HG03565 (cell line): Measurements from ENCODE around the gene MEOX2.

ENCODE experiments used
- ATAC-seq: cut with Tn5 transposase; IDR thresholded peaks from one replicate; pipeline ENCODE4 v1.9.1; 2021; ENCODE audit warnings: mild to moderate bottlenecking, moderate library complexity; ENCODE audit not compliant: unreplicated experiment

The MEOX2 gene

GRCh38 chr7:15618275-15618674 lies 68.2 kb downstream of the MEOX2 start:
- ATAC-seq: no peak

DNA sequence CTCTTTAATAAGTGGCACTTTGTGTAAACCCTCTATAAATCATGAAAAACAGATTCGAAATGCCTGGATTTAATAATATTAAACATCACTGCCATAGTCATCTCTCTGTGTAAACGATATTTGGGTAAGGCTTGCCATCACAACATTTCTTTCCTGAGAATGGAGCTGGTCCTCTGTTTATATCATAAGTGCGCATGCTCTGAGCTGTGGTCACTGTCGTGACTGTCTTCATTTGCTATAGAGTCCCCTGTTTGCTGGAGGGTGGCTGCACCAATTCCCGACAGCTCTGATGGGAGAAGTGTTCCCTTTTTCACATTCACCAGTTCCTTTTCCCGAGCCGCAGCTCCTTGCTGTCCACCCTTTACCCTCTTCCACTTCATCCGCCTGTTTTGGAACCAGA lies 74.3 kb downstream of the MEOX2 start:
- no peak for ATAC-seq

- no peak for ATAC-seq
Observed at GRCh38 chr7:15610503-15610902, 76.0 kb downstream of the MEOX2 start.

DNA sequence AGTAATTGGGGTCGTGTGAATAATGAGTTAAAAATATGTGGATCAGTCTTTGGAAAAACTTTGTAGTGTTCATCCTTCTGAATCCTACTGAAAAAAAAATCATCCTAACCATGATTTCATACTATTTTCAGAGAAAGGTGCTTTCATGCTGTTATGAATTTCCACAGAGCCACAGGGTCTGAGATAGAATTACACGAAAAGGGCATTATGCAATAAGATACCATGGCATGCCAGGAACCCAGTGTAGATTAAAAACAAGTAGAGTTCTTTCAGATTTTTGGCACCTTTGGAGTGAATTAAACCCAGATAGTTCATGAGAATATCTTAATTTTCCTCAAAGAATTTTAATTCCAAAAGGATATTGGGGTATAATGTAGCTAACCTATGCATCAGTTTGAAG lies 77.2 kb downstream of the MEOX2 start:
- ATAC-seq: no peak

- no peak for ATAC-seq
Observed at GRCh38 chr7:15607529-15608210, 78.8 kb downstream of the MEOX2 start.

DNA sequence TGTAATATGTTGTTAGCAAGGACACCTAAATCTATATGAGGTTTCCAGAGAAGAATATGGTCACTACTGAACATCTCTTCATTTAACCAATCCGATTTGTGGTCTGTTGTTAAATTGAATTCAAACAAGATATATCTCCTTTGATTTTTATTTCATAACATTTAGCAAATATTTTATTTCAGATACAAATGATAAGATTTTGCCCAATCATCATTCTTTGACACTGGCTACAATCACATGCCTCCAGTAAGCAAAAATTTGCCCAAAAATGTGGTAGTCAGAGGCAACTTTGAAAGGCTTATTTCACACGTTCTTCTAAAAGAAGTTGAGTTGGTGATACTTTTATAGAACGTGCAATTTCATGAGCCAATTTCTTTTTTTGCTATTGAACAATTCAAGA lies 79.9 kb downstream of the MEOX2 start:
- no peak for ATAC-seq

DNA sequence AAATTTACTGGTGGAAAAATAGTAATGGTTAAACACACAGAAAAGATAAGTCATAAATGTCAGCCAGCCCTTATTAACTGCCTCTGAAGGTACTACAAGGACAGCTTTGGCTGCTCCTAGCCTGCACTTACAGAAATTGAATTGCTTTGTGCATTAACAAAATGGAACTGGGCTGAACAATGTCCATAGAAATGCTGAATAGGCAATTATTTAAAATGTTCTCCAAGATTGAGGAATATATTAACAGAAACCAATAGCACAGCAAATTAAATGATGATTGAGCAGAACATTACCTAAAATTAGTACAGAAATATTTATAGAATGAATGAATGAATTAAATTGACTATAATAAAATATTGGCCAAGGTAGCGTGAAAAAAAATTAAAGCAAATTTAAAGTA lies 82.3 kb downstream of the MEOX2 start:
- ATAC-seq: no peak

DNA sequence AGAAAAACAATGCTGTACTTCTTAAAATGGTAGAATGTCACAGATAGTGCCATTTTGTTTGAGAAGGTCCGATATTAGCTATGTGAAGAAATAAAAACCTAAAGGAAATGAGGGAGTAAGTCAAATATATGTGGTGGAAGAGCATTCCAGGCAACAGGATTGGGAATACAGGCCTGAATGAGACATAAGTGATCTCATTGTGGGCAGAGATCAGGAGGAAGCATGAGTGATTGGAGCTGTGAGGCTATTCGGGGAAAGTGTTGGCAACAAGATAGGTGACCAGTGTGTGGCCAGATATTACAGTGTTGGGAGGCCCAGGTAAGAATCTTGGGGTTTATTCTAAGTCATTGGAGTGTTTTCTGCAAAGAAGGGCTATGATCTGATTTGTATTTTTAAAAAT lies 83.4 kb downstream of the MEOX2 start:
- ATAC-seq: no peak

DNA sequence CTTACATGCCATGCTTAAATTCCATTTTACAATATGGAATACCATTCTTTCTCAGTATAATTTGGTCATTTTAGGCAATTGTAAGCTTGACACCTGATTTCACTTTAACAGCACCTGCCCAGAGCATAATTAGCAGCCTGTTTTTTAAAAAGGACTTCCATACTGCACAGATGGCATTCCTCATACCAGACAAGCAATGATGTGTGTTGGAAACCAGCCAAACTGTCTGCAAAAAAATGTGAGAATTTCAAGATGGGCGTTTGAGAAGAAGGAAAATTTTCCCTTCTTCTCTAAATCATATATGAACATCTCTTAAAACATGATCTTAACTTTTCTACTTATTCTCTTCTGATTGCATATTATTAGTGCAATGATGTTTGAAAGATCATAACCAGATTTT lies 84.2 kb downstream of the MEOX2 start:
- no peak for ATAC-seq

GRCh38 chr7:15601175-15601574 lies 85.3 kb downstream of the MEOX2 start:
- no peak for ATAC-seq

GRCh38 chr7:15600298-15600697 lies 86.2 kb downstream of the MEOX2 start:
- no peak for ATAC-seq

GRCh38 chr7:15594461-15594860 lies 92.0 kb downstream of the MEOX2 start:
- no peak for ATAC-seq

DNA sequence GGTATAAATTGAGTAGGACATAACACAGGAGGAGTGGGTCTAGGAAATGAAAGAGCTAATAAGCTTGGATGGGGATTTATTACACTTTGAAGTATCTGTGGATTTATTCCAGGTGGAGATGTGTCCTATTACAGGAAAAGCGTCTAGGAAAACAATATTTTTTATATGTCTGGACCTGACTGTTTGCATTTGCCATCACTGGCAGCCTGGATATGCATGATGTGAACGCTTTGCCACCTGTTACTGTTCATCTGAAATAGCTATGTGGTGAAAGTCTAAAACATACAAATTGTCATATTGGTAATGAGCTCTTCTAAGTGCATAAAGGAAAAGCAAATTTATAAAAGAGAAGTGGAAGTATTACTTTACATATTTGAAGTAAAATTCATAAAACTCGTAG lies 93.1 kb downstream of the MEOX2 start:
- ATAC-seq: no peak

- no peak for ATAC-seq
Observed at GRCh38 chr7:15586266-15586665, 100.2 kb downstream of the MEOX2 start.

- no peak for ATAC-seq
Observed at GRCh38 chr7:15584575-15584974, 101.9 kb downstream of the MEOX2 start.

- ATAC-seq: no peak
Observed at GRCh38 chr7:15582773-15583172, 103.7 kb downstream of the MEOX2 start.

- no peak for ATAC-seq
Observed at GRCh38 chr7:15581352-15581951, 105.0 kb downstream of the MEOX2 start.

DNA sequence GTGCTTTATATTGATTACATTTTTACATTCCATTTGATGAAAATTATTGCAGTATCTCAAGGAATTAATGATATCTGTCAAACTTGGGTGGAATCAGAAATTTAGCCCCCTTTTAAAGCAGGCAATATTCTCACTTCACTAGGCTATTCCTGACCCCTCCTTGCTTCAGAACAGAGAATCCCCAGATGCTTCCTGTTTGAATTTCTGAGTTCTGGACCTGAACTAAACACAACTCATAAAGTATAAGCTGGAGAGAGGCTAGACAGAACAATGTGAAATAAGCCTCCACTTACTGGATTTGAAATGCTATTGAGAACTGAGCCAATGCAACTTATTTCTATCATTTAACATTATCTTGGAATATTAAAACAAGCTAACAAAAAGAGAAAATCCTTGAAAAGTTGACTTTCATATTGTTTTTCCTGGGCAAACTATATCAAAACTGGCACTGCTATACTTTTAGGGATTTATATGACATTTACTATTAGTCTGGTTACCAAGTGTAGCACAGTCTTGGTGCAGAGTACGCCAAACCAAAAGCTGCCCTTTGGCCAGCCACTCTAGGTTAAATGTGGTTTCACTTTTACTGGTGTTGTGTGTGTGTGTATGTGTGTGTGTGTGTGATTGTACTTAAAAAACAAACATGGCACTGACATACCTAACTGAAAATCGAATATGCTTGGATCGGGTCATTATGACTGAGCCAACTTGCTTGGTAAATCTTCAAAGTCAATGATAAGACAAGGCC lies 105.7 kb downstream of the MEOX2 start:
- no peak for ATAC-seq

DNA sequence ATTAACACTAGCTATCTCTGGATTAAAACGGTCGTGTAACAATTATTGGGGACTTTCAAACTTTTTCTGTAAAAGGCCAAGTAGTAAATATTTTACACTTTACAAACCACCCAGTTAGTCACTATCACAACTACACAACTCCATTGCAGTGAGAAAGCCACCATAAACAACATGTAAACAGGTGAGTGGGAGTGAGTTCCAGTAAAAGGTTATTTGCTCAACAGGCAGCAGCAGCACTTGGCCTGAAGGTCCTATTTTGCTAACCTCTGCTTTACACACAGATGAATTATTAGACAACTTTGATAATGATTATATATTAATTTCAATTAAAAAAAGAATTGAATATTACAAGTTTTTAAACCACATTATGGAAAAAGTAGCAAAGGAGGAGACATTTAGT lies 108.9 kb downstream of the MEOX2 start:
- ATAC-seq: no peak

- ATAC-seq: no peak
Observed at GRCh38 chr7:15571301-15571878, 115.1 kb downstream of the MEOX2 start.

DNA sequence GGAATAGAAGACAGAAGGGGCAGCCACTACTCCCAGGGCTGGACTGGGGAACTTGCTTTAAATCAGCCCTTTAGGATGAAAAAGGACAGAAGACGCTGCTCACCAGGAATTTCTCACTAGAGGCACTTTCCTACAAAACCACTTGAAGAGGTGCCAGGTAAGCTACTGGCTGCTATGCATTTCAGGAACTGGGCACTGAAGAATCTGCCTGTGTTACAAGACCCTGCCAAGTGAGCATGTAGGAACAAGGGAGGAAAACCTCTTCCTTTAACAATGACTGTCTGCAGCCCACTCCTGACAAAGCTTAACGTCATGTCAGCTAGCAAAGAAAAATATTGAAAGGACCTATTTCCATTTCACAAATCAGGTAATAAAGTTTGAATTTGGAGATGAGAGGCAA lies 118.8 kb downstream of the MEOX2 start:
- no peak for ATAC-seq

- ATAC-seq: no peak
Observed at GRCh38 chr7:15567036-15567435, 119.4 kb downstream of the MEOX2 start.
